SK-N-SH treated with all-trans-retinoic acid at 6 μM for 48 hours (cell line): ENCODE measurements around the gene UTS2B.

Source experiments
- ATAC-seq: fragments of 200-7000 bp; cut with Tn5 transposase; 3 replicates; pipeline ENCODE4 v1.9.1; 2020; ENCODE audit warnings: mild to moderate bottlenecking, moderate library complexity
- ARNTL ChIP-seq: fragments of 450-650 bp; formaldehyde crosslinking; IDR thresholded peaks from 2 replicates; pipeline ENCODE4 v1.5.0; 2020; ENCODE audit warnings: low read depth, mild to moderate bottlenecking, moderate library complexity, borderline replicate concordance
- BACH2 ChIP-seq: fragments of 250-450 bp; sonication (Bioruptor Pico); IDR thresholded peaks from 2 replicates; pipeline ENCODE4 v1.9.0; 2021; ENCODE audit warnings: mild to moderate bottlenecking, borderline replicate concordance
- CSDC2 ChIP-seq: fragments of 250-450 bp; sonication (Bioruptor Pico); IDR thresholded peaks from 2 replicates; pipeline ENCODE4 v1.5.0; 2020; ENCODE audit warnings: mild to moderate bottlenecking, moderate library complexity
- CSRNP3 ChIP-seq: fragments of 250-450 bp; sonication (Bioruptor Pico); IDR thresholded peaks from 2 replicates; pipeline ENCODE4 v1.5.1; 2021; ENCODE audit warnings: mild to moderate bottlenecking, moderate library complexity
- ESRRG ChIP-seq: fragments of 250-450 bp; sonication (Bioruptor Pico); IDR thresholded peaks from 2 replicates; pipeline ENCODE4 v1.6.1; 2021; ENCODE audit warnings: mild to moderate bottlenecking
- GLIS3 ChIP-seq: fragments of 250-450 bp; sonication (Bioruptor Pico); IDR thresholded peaks from 2 replicates; pipeline ENCODE4 v1.5.0; 2020; ENCODE audit warnings: mild to moderate bottlenecking, moderate library complexity
- ISL1 ChIP-seq: fragments of 250-450 bp; sonication (Bioruptor Pico); IDR thresholded peaks from 2 replicates; pipeline ENCODE4 v2.1.2; 2022; ENCODE audit warnings: mild to moderate bottlenecking, moderate library complexity
- OSR1 ChIP-seq: fragments of 250-450 bp; sonication (Bioruptor Pico); IDR thresholded peaks from 2 replicates; pipeline ENCODE4 v1.8.0; 2022; ENCODE audit warnings: moderate library complexity, mild to moderate bottlenecking, inconsistent platforms
- PPARA ChIP-seq: fragments of 250-450 bp; sonication (Bioruptor Pico); IDR thresholded peaks from 2 replicates; pipeline ENCODE4 v1.5.0; 2020; ENCODE audit warnings: mild to moderate bottlenecking, borderline replicate concordance
- RARB ChIP-seq: fragments of 250-450 bp; sonication (Bioruptor Pico); IDR thresholded peaks from 2 replicates; pipeline ENCODE4 v1.8.0; 2021; ENCODE audit warnings: mild to moderate bottlenecking, moderate library complexity
- SNAI2 ChIP-seq: fragments of 250-450 bp; sonication (Bioruptor Pico); IDR thresholded peaks from 2 replicates; pipeline ENCODE4 v1.5.0; 2020; ENCODE audit warnings: mild to moderate bottlenecking, moderate library complexity
- TCF4 ChIP-seq: fragments of 250-450 bp; sonication (Bioruptor Pico); IDR thresholded peaks from 2 replicates; pipeline ENCODE4 v1.8.0; 2021; ENCODE audit warnings: mild to moderate bottlenecking, moderate library complexity, borderline replicate concordance
- TOX ChIP-seq: fragments of 250-450 bp; sonication (Bioruptor Pico); IDR thresholded peaks from 2 replicates; pipeline ENCODE4 v1.8.0; 2021; ENCODE audit warnings: mild to moderate bottlenecking, moderate library complexity, borderline replicate concordance
- ZFP3 ChIP-seq: fragments of 250-450 bp; sonication (Bioruptor Pico); IDR thresholded peaks from 2 replicates; pipeline ENCODE4 v1.5.0; 2020; ENCODE audit warnings: mild to moderate bottlenecking, moderate library complexity
- ZFP30 ChIP-seq: fragments of 450-650 bp; formaldehyde crosslinking; IDR thresholded peaks from 2 replicates; pipeline ENCODE4 v1.5.0; 2022; ENCODE audit warnings: mild to moderate bottlenecking, moderate library complexity
- ZNF565 ChIP-seq: fragments of 450-650 bp; formaldehyde crosslinking; conservative IDR thresholded peaks from 2 replicates; pipeline ENCODE4 v1.5.0; 2020; ENCODE audit warnings: low read depth, mild to moderate bottlenecking, moderate library complexity
- ZNF70 ChIP-seq: fragments of 450-650 bp; formaldehyde crosslinking; IDR thresholded peaks from 2 replicates; pipeline ENCODE4 v1.5.0; 2020; ENCODE audit warnings: mild to moderate bottlenecking, moderate library complexity
- ZNF8 ChIP-seq: fragments of 450-650 bp; formaldehyde crosslinking; IDR thresholded peaks from 2 replicates; pipeline ENCODE4 v1.5.0; 2020; ENCODE audit warnings: mild to moderate bottlenecking, moderate library complexity
- TF ChIP-seq, protein P1 (sequence below): fragments of 250-450 bp; sonication (Bioruptor Pico); IDR thresholded peaks from 2 replicates; pipeline ENCODE4 v1.8.0; 2021; ENCODE audit warnings: low read depth, mild to moderate bottlenecking, moderate library complexity, borderline replicate concordance
- TF ChIP-seq, protein P2 (sequence below): fragments of 250-450 bp; sonication (Bioruptor Pico); IDR thresholded peaks from 2 replicates; pipeline ENCODE4 v1.5.1; 2020; ENCODE audit warnings: low read depth, mild to moderate bottlenecking, moderate library complexity
- TF ChIP-seq, protein P3 (sequence below): fragments of 250-450 bp; sonication (Bioruptor Pico); IDR thresholded peaks from 2 replicates; pipeline ENCODE4 v1.8.0; 2020; ENCODE audit warnings: mild to moderate bottlenecking, moderate library complexity, borderline replicate concordance

Gene UTS2B

GRCh38 chr3:191260431-191261303, 69.7 kb downstream of the UTS2B start:
- ATAC-seq: no peak
- TF ChIP-seq RARB: no peak
- TF ChIP-seq TOX (CRISPR knock-in tag): no peak
- no peak for TF ChIP-seq TCF4 (CRISPR knock-in tag)
- TF ChIP-seq ISL1 (CRISPR knock-in tag): no peak
- TF ChIP-seq PPARA (CRISPR knock-in tag): no peak
- no peak for TF ChIP-seq ZNF70
- TF ChIP-seq, all 23 proteins: peak for 0

- TF ChIP-seq RARB: no peak
- no peak for TF ChIP-seq TCF4 (CRISPR knock-in tag)
- no peak for TF ChIP-seq ZNF8
- TF ChIP-seq SNAI2: no peak
- no peak for TF ChIP-seq ZFP30 (CRISPR knock-in tag)
- no peak for TF ChIP-seq BACH2 (CRISPR knock-in tag)
- TF ChIP-seq, protein P1, sequence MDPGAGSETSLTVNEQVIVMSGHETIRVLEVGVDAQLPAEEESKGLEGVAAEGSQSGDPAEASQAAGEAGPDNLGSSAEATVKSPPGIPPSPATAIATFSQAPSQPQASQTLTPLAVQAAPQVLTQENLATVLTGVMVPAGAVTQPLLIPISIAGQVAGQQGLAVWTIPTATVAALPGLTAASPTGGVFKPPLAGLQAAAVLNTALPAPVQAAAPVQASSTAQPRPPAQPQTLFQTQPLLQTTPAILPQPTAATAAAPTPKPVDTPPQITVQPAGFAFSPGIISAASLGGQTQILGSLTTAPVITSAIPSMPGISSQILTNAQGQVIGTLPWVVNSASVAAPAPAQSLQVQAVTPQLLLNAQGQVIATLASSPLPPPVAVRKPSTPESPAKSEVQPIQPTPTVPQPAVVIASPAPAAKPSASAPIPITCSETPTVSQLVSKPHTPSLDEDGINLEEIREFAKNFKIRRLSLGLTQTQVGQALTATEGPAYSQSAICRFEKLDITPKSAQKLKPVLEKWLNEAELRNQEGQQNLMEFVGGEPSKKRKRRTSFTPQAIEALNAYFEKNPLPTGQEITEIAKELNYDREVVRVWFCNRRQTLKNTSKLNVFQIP (CRISPR knock-in tag): no peak
- no peak for TF ChIP-seq ZFP3 (CRISPR knock-in tag)
- no peak for TF ChIP-seq PPARA (CRISPR knock-in tag)
- no peak for TF ChIP-seq ZNF565 (CRISPR knock-in tag)
- no peak for TF ChIP-seq CSDC2 (CRISPR knock-in tag)
- no peak for TF ChIP-seq TOX (CRISPR knock-in tag)
- no peak for TF ChIP-seq GLIS3 (CRISPR knock-in tag)
- no peak for TF ChIP-seq OSR1 (CRISPR knock-in tag)
- TF ChIP-seq ZNF70: no peak
- no peak for TF ChIP-seq ISL1 (CRISPR knock-in tag)
- TF ChIP-seq CSRNP3 (CRISPR knock-in tag): no peak
- no peak for TF ChIP-seq ARNTL
- TF ChIP-seq ESRRG (CRISPR knock-in tag): no peak
- TF ChIP-seq, protein P2, sequence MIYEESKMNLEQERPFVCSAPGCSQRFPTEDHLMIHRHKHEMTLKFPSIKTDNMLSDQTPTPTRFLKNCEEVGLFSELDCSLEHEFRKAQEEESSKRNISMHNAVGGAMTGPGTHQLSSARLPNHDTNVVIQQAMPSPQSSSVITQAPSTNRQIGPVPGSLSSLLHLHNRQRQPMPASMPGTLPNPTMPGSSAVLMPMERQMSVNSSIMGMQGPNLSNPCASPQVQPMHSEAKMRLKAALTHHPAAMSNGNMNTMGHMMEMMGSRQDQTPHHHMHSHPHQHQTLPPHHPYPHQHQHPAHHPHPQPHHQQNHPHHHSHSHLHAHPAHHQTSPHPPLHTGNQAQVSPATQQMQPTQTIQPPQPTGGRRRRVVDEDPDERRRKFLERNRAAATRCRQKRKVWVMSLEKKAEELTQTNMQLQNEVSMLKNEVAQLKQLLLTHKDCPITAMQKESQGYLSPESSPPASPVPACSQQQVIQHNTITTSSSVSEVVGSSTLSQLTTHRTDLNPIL (CRISPR knock-in tag): no peak
- no peak for ATAC-seq
Measured at GRCh38 chr3:191259486-191259885, 70.8 kb downstream of the UTS2B start.

DNA sequence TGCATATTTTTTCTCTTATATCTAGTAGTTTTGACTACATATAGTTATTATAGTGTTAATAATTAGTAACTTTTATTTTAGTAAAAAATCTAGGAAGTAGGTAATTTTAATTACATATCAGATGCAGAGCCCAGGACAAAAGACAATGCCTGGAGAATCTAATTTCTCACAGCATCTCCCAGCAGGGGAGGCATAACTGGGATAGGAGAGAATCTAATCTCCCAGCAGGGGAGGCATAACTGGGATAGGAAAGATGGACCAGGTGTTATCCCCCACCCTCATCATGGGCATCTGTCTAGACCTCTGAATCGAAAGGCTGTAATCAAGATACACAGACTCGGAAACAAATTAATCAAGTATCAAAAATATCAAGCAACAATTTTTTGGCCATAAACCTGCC, 73.0 kb downstream of the UTS2B start:
- TF ChIP-seq ZNF565 (CRISPR knock-in tag): no peak
- no peak for TF ChIP-seq ZFP3 (CRISPR knock-in tag)
- no peak for TF ChIP-seq ESRRG (CRISPR knock-in tag)
- TF ChIP-seq ZNF8: no peak
- no peak for TF ChIP-seq CSRNP3 (CRISPR knock-in tag)
- TF ChIP-seq, protein P3, sequence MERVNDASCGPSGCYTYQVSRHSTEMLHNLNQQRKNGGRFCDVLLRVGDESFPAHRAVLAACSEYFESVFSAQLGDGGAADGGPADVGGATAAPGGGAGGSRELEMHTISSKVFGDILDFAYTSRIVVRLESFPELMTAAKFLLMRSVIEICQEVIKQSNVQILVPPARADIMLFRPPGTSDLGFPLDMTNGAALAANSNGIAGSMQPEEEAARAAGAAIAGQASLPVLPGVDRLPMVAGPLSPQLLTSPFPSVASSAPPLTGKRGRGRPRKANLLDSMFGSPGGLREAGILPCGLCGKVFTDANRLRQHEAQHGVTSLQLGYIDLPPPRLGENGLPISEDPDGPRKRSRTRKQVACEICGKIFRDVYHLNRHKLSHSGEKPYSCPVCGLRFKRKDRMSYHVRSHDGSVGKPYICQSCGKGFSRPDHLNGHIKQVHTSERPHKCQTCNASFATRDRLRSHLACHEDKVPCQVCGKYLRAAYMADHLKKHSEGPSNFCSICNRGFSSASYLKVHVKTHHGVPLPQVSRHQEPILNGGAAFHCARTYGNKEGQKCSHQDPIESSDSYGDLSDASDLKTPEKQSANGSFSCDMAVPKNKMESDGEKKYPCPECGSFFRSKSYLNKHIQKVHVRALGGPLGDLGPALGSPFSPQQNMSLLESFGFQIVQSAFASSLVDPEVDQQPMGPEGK (CRISPR knock-in tag): no peak
- TF ChIP-seq, all 23 proteins: peak for 0
- ATAC-seq: no peak
